GM13976 (cell line): ENCODE results near the gene MYO6.

Experiments
- DNase-seq: peaks from one replicate; pipeline ENCODE4 v3.0.0; 2012; ENCODE audit warnings: low spot score
- CTCF ChIP-seq: IDR thresholded peaks from 2 replicates; pipeline ENCODE4 v1.5.1; 2012; ENCODE audit warnings: borderline replicate concordance, mild to moderate bottlenecking; ENCODE audit not compliant: insufficient read depth; ENCODE audit errors: extremely low read depth, missing control alignments, control extremely low read depth
- in situ Hi-C: fragments of 300-500 bp; cut with MboI; formaldehyde crosslinking; loops from one replicate; pipeline ENCODE4 v1.12.0; 2022; ENCODE audit warnings: low sequenced_read_pairs, mixed read lengths, inconsistent platforms; ENCODE audit not compliant: unreplicated experiment

MYO6 gene

GRCh38 chr6:75761489-75761888, 12.4 kb downstream of the MYO6 start:
- no peak for DNase-seq
- in situ Hi-C loops = no loop called here
- no peak for TF ChIP-seq CTCF

GRCh38 chr6:75762063-75762462, 13.0 kb downstream of the MYO6 start:
- no peak for DNase-seq
- TF ChIP-seq CTCF = no peak
- in situ Hi-C loops = no loop called here

- in situ Hi-C loops = no loop called here
- no peak for DNase-seq
- TF ChIP-seq CTCF = no peak
These were observed 17.3 kb downstream of the MYO6 start for GRCh38 chr6:75766387-75766786.

GRCh38 chr6:75770844-75771243, 21.8 kb downstream of the MYO6 start:
- TF ChIP-seq CTCF = no peak
- in situ Hi-C loops = no loop called here
- DNase-seq = no peak

GRCh38 chr6:75775219-75775618, 26.2 kb downstream of the MYO6 start:
- in situ Hi-C loops = no loop called here
- TF ChIP-seq CTCF = no peak
- DNase-seq = no peak

- no peak for TF ChIP-seq CTCF
- in situ Hi-C loops = no loop called here
- DNase-seq = no peak
These were observed 27.4 kb downstream of the MYO6 start for GRCh38 chr6:75776461-75776860.

GRCh38 chr6:75778757-75779156, 29.7 kb downstream of the MYO6 start:
- no peak for TF ChIP-seq CTCF
- in situ Hi-C loops = no loop called here
- DNase-seq = no peak
